Suppressor macrophage treated with lipopolysaccharide for 1 hour (primary cell): ENCODE results near the gene CACNB3.
"Not testable (repeated sequence)": the region's sequence is repeated elsewhere in the genome, so short reads cannot be mapped to it uniquely, and the experiment has no call there.

Experiments
- DNase-seq, 3 donors: peaks; one replicate each; pipeline ENCODE4 v3.0.0-alpha.2; 2020 to 2022

The CACNB3 gene

DNA sequence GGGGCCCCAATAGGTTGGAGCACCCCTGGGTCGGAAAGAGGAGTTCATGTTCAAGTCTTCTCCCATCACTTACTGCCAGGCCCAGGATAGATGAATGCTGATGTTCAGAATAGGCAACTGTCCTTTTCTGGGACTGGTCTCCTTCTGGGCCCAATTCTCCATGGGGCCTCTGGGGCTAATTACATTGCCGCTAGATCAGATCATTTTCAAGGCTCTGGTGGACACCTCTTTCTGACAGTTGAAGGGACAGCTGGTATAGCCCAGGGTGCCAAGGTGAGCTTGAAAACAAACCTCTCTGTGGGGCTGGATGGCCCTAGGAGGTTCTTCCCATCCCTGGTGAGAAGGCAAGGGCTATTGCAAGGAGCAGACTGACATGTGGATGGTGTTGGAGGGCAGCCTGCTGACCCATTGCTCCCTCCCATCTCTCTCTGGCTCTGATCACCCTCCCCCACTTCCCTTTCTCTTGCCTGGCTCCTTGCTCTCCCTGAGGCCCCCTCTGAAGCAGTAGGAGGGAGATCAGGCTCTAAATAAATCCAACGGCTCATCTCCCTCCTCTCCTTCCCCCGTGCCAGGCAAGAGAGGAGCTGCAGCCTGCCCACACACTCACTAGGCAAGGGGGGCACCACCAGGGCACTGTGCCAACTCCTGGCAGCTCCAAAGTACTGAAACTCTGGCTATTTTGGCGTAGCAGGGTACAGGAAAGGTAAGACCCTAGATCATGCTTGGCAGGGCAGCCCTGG is 1.9 kb downstream of the CACNB3 start:
- no peak for DNase-seq

DNA sequence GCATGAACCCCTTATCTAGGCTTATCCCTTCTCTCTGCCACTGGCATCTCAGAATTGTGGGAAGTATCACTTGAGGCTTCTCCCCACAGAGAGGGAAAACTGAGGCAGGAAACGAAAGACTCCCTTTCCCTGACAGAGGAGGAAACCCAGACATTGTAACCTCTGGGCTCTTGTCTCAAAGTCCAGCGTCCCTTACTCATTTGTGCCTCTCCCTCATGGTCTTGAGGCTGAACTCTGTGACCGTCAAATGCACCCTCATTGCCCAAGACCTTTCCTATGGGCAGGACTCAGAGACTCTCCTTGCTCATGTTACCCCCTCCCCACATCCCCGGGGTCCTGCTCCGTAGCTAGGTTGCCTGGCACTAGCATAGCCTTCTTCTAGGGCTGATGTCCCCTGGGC is 3.8 kb downstream of the CACNB3 start:
- DNase-seq, result no peak

DNA sequence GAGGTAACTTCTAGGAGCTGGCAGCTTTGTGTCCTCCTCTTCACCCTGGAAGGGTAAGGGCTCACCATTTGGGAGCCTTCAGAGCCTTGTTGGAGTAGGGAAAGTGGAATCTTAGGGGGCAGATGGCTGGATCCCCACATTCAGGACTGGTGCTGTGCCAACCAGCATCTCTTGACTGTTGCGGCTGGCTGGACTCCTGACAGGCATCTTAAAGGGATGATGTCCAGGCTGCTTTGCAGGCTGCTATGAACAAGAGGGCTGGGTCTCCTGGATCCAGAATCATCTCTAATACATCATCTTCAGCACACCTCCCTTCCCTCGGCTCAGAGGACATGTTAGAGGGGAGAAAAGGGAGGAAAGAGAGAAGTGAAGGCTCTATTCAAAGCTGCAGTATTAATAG is 4.4 kb downstream of the CACNB3 start:
- no peak for DNase-seq

DNA sequence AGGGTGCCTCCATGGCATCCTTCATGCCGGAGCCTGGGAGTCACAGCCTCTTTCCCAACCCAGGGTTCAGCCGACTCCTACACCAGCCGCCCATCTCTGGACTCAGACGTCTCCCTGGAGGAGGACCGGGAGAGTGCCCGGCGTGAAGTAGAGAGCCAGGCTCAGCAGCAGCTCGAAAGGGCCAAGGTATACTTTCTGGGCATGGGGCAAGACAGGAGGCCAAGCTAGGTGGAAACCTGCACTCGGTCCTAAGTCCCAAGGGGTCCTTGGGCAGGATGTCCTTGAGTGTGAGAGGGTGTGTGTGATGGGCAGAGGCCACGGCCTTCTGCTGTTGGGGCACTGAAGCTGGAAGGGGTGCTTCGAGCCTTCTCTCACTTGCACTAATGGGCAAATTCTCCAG is 5.0 kb downstream of the CACNB3 start:
- DNase-seq, result no peak

DNA sequence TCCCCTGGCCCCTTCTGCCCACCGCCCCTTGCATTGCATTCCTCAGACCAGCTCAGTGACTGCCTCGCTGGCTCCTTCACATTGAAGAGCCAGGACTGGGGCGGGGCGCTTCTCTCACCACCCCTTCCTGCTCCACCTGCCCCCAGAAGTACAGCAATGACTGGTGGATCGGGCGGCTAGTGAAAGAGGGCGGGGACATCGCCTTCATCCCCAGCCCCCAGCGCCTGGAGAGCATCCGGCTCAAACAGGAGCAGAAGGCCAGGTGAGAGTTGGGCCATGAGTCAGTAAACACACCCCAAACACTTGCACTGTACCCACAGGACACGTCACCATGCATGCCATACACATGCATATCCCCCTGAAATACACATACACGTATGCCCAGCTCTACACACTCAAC is 5.8 kb downstream of the CACNB3 start:
- DNase-seq, result no peak

DNA sequence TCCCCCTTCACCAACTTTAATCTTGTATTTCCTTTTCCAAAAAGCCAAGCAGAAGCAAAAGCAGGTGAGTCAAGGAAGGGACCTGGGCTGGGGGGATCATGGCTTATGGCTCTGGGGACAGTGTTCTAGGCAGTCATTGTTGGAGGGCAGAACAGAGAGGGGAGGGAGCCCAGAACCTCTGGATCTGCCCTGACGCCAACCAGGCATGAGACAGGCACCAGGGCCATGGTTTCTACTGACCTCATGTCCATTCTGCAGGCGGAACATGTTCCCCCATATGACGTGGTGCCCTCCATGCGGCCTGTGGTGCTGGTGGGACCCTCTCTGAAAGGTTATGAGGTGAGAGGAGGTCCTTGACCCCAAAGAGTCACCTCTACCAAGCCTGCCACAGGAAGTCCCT is 6.6 kb downstream of the CACNB3 start:
- no peak for DNase-seq

DNA sequence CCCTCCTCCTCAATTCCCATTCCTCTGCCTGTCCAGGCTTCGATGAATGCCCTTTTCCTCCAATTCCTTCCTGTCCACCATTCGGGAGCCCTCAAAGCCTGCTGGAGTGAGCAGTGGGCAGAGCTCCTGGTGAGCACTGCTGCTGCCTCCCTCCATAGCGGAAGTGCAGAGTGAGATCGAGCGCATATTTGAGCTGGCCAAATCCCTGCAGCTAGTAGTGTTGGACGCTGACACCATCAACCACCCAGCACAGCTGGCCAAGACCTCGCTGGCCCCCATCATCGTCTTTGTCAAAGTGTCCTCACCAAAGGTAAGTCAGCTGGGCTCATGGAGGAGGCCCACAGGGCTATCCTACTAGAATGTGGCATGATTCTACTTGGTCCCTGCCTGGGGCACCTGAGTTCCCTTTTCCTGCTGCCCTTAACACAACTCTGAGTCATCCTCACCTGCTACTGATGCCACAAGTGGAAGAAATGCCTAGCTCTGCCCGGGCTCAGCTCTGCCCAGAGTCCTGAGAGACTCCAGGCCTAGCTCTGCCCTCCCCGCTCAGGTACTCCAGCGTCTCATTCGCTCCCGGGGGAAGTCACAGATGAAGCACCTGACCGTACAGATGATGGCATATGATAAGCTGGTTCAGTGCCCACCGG is 8.0 kb downstream of the CACNB3 start:
- DNase-seq, result no peak

DNA sequence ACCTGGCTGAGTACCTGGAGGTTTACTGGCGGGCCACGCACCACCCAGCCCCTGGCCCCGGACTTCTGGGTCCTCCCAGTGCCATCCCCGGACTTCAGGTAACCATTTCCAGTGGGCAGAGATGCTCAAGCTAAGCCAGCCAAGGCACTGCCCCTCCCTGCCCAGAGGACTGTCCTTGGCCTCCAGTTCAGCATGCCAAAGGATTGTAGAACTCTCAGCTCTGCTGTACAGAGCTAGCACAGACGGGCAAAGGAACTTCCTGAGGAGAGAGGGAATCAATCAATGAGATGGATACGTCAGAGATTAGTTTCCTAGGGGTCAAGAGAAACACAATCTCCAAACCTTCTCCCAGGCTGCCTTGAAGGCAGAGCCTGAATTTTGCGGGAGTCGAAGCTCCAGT is 8.7 kb downstream of the CACNB3 start:
- no peak for DNase-seq

DNA sequence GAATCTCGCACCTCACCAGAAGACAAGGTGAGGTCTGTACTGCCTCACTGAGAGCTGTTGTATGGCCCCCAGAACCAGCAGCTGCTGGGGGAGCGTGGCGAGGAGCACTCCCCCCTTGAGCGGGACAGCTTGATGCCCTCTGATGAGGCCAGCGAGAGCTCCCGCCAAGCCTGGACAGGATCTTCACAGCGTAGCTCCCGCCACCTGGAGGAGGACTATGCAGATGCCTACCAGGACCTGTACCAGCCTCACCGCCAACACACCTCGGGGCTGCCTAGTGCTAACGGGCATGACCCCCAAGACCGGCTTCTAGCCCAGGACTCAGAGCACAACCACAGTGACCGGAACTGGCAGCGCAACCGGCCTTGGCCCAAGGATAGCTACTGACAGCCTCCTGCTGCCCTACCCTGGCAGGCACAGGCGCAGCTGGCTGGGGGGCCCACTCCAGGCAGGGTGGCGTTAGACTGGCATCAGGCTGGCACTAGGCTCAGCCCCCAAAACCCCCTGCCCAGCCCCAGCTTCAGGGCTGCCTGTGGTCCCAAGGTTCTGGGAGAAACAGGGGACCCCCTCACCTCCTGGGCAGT is 9.3 kb downstream of the CACNB3 start:
- DNase-seq, result no peak

DNA sequence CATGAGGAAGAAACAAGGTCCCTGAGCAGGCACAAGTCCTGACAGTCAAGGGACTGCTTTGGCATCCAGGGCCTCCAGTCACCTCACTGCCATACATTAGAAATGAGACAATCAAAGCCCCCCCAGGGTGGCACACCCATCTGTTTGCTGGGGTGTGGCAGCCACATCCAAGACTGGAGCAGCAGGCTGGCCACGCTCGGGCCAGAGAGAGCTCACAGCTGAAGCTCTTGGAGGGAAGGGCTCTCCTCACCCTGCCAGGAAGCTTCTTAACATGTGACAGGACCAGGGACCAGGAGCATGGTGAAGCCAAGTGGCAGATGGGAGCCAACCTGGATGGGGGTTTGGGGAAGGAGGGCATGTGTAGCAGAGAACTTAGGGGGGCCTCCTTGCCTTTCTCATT is 10.0 kb downstream of the CACNB3 start:
- DNase-seq, result no peak

DNA sequence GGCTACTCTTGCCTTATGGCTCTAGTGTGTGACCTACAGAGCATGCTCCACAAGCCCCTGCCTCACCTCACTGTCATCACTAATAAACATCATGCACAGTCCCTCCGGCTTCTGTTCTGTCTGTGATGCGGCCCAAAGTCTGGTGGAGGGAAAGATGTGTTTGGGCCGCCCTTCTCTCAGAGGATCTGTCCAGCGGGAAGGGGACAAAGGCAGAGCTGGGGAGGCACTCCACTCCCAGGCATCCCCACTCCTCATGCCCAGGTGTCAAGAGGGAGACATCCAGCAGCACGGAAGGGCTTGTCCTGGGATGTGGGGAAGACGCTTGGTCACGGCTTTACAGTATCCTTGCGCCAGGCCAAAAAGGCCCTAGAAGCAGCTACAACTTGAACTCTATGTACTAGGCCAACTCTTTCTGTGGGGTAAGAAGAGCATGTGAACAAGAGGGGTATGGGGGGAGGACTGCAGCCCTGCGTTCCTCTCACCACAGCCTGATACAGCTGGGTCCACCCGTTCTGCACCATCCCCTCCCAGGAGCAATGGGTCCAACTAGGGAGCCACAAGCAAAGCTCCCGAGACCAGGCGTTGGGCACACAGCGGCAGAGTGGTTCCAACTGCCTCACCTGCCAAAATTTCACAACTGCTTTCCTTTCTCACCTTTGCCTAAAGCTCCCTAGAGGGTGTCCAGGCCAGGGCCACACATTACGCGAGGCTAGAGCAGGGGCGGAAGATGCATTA is 10.7 kb downstream of the CACNB3 start:
- DNase-seq, result no peak

DNA sequence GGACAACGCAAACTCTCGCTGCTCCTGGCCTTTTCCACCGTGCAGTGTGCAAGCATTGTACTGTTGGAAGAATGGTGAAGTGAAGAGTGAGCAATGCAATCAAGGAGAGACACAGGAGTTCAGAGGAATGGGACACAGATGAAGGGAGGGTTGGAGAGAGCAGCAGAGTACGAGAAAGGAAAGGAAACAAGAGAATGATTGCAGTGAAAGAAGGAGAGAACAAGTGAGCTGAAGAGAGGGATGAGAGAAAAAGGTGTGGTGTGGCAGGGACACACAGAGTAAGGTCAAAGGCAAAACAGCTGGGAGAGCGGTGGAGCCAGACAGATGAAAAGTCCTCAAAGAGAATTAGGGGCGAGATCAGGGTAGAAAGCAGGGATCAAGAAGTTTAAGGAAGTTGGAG is 13.0 kb downstream of the CACNB3 start:
- no peak for DNase-seq

DNA sequence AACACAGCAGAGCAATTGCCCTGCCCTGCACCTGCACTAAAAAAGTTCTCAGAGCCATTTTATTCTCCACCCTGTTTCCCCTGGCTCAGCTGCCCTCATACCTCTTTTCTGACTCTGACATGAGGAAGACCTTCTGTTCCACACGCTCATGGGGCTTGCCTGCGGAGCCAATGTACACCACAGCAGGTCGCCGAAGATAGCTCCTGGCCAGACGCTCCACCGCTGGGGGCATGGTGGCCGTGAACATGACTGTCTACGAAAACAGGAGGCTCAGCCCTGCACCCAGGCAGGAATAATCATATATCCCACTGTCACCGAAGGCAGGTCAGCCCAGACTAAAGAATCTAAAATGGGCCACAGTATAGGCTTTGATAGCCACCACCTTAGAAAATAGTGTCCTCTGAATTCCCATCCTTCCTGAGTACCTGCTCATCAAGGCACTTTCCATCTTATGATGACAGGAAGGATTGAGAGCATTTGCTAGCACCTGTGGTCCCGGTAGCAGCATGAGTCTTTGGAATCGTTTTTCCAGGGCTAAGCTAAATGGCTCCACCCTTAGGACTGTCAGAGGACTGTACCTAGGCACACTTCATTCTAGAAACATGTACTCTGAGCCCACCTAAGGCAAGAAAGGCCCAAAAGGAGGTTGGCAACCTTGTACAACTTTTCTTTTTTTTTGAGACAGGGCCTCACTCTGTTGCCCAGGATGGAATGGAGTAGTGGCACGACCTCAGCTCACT is 14.2 kb downstream of the CACNB3 start:
- DNase-seq, result no peak

DNA sequence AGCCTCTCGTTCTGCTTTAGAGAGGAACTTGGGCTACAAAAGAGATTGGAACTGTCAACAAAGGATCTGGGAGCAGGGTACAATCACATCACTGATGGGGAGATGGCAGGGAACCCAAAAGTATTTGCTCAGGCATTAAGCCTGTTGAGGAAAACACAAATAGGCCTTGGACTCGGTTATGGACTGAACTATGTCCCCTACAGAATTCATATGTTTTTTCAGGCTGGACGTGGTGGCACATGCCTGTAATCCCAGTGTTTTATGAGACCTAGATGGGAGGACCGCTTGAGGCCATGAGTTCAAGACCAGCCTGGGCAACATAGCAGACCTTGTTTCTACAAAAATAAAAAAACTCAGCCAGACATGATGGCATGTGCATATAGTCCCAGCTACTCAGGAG is 19.8 kb downstream of the CACNB3 start:
- DNase-seq, result no peak

DNA sequence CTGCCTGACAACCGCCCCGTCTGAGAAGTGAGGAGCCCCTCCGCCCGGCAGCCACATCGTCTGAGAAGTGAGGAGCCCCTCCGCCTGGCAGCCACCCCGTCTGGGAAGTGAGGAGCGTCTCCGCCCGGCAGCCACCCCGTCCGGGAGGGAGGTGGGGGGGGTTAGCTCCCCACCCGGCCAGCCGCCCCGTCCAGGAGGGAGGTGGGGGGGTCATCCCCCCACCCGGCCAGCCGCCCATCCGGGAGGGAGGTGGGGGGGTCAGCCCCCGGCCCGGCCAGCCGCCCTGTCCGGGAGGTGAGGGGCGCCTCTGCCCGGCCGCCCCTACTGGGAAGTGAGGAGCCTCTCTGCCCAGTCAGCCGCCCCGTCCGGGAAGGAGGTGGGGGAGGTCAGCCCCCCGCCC is 23.7 kb downstream of the CACNB3 start:
- DNase-seq, result not testable (repeated sequence)

DNA sequence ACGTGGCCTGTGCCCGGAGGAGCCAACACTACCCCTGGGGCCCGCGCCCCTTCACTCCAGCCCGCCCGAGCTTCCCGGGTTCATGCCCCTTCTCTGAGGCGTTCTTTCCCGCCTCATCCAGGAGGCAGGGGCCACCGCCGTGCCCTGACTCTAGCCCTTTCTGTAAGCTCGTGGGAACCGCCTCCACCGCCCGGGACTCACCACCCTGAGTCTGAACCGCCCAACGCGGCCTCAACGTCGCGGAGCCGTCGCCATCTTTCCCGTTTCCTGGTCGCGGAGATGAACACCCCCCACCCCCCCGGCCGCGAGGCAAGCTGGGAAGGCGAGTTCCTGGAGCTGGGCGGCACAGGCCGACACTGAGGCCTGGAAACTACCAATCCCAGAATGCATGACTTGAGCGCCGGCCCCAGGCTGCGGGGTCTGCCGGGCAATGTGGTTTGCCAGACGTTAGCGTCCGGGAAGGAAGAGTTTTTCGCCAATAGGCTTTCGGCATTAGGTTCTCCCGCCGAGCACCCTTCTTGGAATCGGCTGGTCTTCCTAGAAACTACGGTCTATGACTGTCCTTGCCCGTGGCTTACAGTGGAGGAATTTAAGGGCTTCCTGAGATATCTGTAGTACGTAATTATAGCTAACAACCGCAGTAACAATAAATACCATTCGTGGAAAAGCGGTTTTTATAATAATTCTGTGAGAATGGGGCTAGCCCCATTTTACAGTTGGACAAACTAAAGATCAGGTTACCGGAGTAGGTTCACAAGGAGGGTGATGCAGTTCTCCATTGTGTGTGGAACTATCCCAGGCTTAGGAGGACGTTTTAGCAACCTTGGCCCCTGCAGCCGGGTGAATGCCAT is 33.8 kb downstream of the CACNB3 start, which contains the start of gene DDX23:
DDX23 (minus strand) TSS at position 281 of the 851 bp plus-strand sequence. CDS start 6,381 bp downstream, outside the sequence.
- peak; percentile 97 to 99 (median 98) for DNase-seq

DNA sequence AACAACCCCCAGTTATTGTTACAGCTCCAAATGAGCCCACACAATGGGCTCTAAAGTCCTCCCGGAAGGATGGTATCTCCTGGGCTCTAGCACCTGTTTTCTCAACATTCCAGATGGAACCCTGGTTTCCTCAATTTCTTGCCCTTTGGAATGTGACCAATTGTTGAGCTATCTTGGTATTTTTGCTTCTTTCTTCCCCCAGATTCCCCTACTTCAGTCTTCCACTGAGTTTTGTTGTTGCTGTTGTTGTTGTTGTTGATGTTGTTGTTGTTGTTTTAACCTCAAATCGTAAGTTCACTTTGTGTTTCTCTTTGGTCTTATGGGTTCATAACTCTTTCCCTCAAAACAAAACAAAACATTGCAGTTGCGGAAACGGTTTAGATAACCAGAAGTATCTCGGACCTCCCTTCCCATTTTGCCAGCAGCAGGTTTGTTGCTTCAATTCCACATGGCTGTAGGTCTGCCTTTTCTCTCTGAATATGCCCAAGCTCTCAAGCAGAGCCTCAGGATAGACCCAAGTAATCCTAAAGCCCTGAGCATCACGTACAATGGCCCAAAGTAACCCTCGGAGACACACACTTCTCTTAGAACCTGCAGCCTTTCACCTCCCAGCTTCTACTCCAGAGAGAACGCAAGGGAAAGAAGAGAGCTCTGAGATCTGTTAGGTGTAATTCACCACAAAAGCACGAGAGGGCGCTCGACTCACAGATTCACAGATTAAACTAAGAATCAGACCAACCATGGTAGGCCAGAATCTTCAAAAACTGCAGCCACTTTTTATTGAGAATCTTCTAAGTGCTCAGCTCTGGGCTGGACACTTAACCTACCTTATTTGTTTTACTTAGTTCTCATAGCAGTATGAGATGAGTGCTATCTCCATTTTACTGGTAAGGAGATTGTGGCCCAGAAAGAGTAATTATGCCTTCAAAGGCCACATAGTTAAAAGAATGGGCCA is 34.7 kb downstream of the CACNB3 start:
- DNase-seq, result peak; percentile 88 to 95 (median 93)

DNA sequence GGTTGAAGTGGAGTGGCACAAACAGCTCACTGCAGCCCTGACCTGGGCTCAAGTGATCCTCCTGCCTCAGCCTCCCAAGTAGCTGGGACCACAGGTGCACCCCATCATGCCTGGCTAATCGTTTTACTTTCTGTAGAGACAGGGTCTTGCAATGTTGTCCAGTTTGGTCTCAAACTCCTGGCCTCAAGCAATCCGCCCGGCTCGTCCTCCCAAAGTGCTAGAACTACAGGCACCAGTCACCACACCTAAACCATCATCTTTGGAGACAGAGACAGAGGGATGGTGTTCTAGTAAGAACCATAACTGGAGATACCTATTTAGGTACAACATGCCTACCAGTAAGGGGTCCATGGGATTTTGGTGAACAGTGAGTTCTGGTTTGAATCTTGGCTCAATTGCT is 36.2 kb downstream of the CACNB3 start:
- no peak for DNase-seq

DNA sequence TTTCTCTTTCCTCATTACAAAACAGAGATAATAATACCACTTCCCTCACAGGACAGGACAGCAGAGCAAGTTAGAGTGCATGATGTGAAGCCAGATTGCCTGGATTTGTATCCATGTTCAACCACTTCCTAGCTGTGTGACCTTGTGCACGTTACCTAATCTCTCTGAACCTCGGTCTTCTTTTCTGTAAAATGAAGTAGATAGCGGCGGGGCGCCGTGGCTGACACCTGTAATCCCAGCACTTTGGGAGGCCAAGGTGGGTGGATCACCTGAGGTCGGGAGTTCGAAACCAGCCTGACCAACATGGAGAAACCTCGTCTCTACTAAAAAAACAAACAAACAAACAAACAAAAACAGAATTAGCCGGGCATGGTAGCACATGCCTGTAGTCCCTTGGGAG is 36.6 kb downstream of the CACNB3 start:
- DNase-seq, result not testable (repeated sequence)

DNA sequence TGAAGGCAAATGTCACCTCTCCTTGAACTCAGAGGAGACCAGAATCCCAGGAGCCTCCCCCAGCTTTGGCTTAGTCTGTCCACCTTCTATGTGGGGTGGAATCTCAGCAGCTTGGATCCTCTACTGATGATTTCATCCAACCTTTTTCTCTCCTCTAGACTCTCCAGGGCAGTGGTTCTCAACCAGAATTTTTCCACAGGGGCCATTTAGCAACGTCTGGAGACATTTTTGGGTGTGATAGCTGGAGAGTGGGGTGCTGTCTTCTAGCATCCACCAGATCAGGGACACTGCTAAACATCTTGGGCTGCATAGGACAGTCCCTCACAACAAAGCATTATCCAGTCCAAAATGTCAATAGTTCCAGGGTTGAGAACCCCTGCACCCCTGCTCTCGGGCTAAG is 38.1 kb downstream of the CACNB3 start:
- peak in 1 of 3 donors; percentile 18 for DNase-seq
